ENCODE measurements around the gene JUND.

DNA sequence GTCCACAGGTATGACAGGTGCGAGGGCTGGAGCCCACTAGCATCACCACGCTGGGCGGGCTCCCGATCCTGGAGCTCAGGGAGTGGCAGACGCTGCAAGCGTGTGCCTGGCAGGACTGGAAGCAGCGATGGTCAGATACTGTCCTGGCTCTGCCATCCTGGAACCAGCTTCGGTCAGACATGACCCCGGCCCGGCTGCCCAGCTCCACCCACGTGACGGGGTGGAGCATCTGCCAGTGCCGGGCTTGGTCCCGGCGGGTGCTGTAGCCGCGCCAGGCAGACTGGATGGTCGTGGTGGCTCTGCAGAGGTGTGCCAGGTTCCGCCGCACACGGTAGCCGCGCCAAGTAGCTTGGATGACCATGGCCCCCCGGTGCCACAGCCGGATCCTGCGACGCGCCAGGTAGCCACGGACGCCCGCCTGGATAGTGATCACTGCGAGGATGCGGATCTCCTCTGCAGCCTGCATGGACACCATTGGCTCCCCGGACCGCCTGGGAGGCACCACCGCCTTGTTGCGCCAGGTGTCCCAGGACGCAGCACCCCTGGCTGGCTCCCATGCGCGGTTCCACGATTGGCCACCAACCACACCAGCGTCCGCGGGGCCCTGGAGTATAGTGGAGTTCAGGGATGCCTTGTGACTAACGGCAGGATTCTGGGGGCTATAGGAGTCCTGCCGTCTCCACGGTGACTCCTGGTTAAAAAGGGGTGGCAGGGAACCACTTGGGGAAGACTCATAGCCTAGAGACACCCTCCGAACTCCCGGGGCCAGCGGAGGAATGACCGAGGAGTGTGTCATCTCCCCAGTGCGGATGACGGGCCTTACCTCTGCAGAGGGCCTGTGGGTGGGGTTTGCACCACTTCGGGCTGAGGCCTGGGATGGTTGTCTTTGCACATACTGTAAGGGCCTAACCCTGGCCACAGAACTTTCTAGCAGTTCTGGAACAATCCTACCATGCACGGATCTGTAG lies 23.6 kb downstream of the JUND start:
- TF ChIP-seq GATA2 (IDR thresholded peaks at IDR 0.05; ENCODE audit: low read depth, low read length), result no peak
- no peak for TF ChIP-seq GATA3 (IDR thresholded peaks at IDR 0.05; ENCODE audit: low read depth, low read length)
